Osteocyte (in vitro differentiated cells): ENCODE data around the gene TPM3. TPM values are rescaled to one million over a fixed set of nuclear protein-coding genes. Genes with fewer than 3 reads are reported as not detected.

Experiments used
- DNase-seq: peaks from one replicate; pipeline ENCODE4 v3.0.0; 2021; ENCODE audit warnings: mixed read lengths; ENCODE audit not compliant: unreplicated experiment; ENCODE audit errors: extremely low spot score
- H3K27ac Mint-ChIP-seq: one replicate; pipeline ENCODE4 v1.8.0; 2021; ENCODE audit warnings: mild to moderate bottlenecking, mixed read lengths; ENCODE audit not compliant: unreplicated experiment
- H3K27me3 Mint-ChIP-seq: one replicate; pipeline ENCODE4 v1.8.0; 2021; ENCODE audit warnings: mixed read lengths; ENCODE audit not compliant: unreplicated experiment
- H3K36me3 Mint-ChIP-seq: one replicate; pipeline ENCODE4 v1.8.0; 2021; ENCODE audit warnings: mixed read lengths; ENCODE audit not compliant: unreplicated experiment
- H3K4me1 Mint-ChIP-seq: one replicate; pipeline ENCODE4 v1.8.0; 2021; ENCODE audit warnings: mixed read lengths; ENCODE audit not compliant: unreplicated experiment
- H3K4me3 Mint-ChIP-seq: one replicate; pipeline ENCODE4 v1.8.0; 2021; ENCODE audit warnings: mild to moderate bottlenecking, moderate library complexity, mixed read lengths; ENCODE audit not compliant: unreplicated experiment
- H3K9me3 Mint-ChIP-seq: one replicate; pipeline ENCODE4 v1.8.0; 2021; ENCODE audit warnings: mixed read lengths; ENCODE audit not compliant: unreplicated experiment
- total RNA-seq: library from RNA; stranded (reverse); gene quantifications from 2 replicates; pipeline ENCODE4 v1.2.1, GENCODE V29; 2021
- TF ChIP-seq, protein P1 (sequence below): fragments of 200-600 bp; sonication (generic); IDR thresholded peaks from 2 replicates; pipeline ENCODE4 v1.5.0; 2021; ENCODE audit warnings: antibody characterized with exemption, mild to moderate bottlenecking, moderate library complexity

TPM3 gene
- total RNA-seq, 1 donor from 2014 or later = 194 TPM

- Mint-ChIP-seq H3K36me3 (peaks cover 48% of the 10 kb centered on the region), H3K27me3 (no peaks in the 10 kb centered on the region), H3K4me3 (no peak overlapping the region), H3K9me3 (no peaks in the 10 kb centered on the region), H3K4me1 (peaks cover 1% of the 10 kb centered on the region), H3K27ac (no peak overlapping the region)
- no peak for DNase-seq
- TF ChIP-seq, protein P1, sequence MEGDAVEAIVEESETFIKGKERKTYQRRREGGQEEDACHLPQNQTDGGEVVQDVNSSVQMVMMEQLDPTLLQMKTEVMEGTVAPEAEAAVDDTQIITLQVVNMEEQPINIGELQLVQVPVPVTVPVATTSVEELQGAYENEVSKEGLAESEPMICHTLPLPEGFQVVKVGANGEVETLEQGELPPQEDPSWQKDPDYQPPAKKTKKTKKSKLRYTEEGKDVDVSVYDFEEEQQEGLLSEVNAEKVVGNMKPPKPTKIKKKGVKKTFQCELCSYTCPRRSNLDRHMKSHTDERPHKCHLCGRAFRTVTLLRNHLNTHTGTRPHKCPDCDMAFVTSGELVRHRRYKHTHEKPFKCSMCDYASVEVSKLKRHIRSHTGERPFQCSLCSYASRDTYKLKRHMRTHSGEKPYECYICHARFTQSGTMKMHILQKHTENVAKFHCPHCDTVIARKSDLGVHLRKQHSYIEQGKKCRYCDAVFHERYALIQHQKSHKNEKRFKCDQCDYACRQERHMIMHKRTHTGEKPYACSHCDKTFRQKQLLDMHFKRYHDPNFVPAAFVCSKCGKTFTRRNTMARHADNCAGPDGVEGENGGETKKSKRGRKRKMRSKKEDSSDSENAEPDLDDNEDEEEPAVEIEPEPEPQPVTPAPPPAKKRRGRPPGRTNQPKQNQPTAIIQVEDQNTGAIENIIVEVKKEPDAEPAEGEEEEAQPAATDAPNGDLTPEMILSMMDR = no peak
These were observed 21.2 kb downstream of the TPM3 start for GRCh38 chr1:154170547-154171222.

DNA sequence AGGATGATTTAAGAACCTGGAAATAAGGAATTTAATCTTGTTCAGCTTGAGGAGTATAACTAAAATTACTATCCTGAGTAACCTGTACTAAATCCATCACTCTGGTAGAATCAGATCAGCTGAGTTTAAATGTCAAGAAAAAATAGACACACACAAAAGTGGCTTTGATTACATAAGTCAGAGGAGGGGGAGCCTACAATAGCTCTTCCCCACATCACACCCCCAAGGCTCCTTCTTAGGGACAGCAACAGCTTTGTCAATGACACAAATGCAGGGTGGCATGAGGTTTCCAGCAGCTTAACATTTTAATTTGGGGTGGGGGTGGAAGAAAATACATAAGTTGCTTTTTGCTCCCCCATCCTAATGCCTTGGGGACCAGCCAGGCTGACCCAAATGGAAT, 24.4 kb downstream of the TPM3 start:
- Mint-ChIP-seq H3K27me3 (no peaks in the 10 kb centered on the region), H3K36me3 (peaks cover 69% of the 10 kb centered on the region), H3K27ac (peak overlapping the region; percentile 13), H3K4me3 (no peak overlapping the region), H3K4me1 (no peaks in the 10 kb centered on the region), H3K9me3 (no peaks in the 10 kb centered on the region)
- TF ChIP-seq, protein P1 = no peak
- DNase-seq = no peak

GRCh38 chr1:154166207-154166606, 25.7 kb downstream of the TPM3 start:
- H3K4me1 Mint-ChIP-seq = no peaks in the 10 kb centered on the region
- H3K36me3 Mint-ChIP-seq = peaks cover 64% of the 10 kb centered on the region
- no peak overlapping the region for H3K4me3 Mint-ChIP-seq
- no peak for DNase-seq
- no peaks in the 10 kb centered on the region for H3K9me3 Mint-ChIP-seq
- no peak overlapping the region for H3K27ac Mint-ChIP-seq
- TF ChIP-seq, protein P1 = no peak
- no peaks in the 10 kb centered on the region for H3K27me3 Mint-ChIP-seq

DNA sequence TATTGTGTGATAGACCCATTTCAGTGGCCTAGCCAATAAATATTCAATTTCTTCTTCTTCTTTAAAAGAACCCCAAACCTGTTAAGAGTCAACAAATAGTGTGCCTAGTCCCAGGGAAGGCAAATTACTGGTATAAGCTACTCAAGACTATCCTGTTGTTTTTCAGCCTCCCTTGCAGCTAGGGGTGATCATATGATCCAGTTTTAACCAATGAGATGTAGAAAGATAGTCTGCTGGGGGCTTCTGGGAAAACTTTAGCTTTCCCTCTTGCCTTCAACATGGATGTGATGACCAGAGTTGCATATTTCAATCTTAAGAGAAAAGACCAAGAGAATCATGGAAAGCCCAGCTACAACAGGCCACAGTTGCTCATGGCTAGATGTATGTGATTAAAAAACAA, 32.3 kb downstream of the TPM3 start:
- Mint-ChIP-seq H3K27ac (no peak overlapping the region), H3K4me1 (peaks cover 17% of the 10 kb centered on the region), H3K4me3 (no peak overlapping the region), H3K36me3 (peaks cover 52% of the 10 kb centered on the region), H3K27me3 (no peaks in the 10 kb centered on the region), H3K9me3 (peaks cover 4% of the 10 kb centered on the region)
- TF ChIP-seq, protein P1 = no peak
- no peak for DNase-seq

DNA sequence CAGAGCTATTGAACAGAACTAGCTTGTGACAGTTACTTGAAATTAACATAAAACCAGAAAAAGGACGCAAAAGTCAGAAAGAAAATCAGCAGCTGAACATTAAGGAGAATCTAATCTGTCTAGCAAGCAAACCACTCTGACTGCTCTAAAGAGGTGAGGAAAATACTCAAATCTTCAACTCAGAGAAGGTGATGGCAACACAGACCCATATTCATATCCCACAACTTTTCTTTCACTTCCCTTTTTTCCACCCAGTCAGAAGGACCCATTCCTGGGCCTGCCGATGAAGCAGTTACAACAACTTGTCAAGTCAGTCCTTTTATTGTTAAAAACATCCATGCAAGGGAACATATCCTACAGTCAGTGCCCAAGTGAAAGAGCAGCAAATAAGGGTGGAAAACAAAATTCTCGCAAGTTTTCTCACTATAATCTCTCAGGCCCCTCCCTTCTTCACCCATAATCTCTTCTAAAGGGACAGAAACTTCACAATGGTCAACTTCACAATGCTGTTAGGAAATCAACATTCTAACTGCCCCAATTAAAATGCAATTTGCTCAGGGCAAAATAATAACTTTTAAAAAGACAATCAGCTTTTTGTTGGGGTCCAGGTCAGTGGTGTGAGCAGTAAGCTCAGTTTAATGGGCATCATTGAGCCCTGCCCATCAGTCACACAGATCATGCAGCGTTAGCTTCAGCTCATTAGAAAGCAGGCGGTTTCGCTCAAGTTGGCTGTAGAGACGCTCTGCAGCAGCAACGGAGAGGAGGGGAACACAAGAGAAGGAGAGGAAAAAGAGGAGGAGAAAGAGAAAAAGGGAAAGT, 33.4 kb downstream of the TPM3 start:
- Mint-ChIP-seq H3K27ac (peak overlapping the region; percentile 60), H3K4me1 (peaks cover 21% of the 10 kb centered on the region), H3K4me3 (no peak overlapping the region)

More for the DNA sequence above, 33.4 kb downstream of the TPM3 start:
- TF ChIP-seq, protein P1 = no peak
- Mint-ChIP-seq H3K9me3 (peaks cover 4% of the 10 kb centered on the region), H3K27me3 (no peaks in the 10 kb centered on the region), H3K36me3 (peaks cover 47% of the 10 kb centered on the region)
- DNase-seq = no peak
